Caco-2 (cell line): ENCODE measurements around the gene ORMDL3. TPM values are rescaled to one million over a fixed set of nuclear protein-coding genes. Genes with fewer than 3 reads are reported as not detected.

ENCODE experiments used
- BruUV-seq: library from RNA; stranded (reverse); fragments of 400-500 nt; replicated peaks from 2 replicates; lab custom pipeline; 2021; lab: Mats Ljungman, UMichigan
- CTCF ChIA-PET: fragments of 300-600 bp; sonication (Branson Sonifier 250); formaldehyde crosslinking; loops from one replicate; lab custom pipeline; 2022; ENCODE audit warnings: antibody characterized with exemption; lab: Charles Lee
- POLR2A ChIA-PET: fragments of 300-600 bp; sonication (Branson Sonifier 250); formaldehyde crosslinking; loops from one replicate; lab custom pipeline; 2022; ENCODE audit warnings: antibody characterized with exemption; lab: Charles Lee
- DNase-seq, 2 experiments: peaks; one replicate each; pipeline versions ENCODE4 v3.0.0 to v3.0.0-alpha.2; 2020 to 2022
- H3K27me3 ChIP-seq: replicated peaks from 2 replicates; pipeline ENCODE4 v1.6.0; 2011; ENCODE audit warnings: low read length; ENCODE audit not compliant: control insufficient read depth, insufficient read depth
- H3K36me3 ChIP-seq: 2 replicates; pipeline ENCODE4 v1.5.1; 2011; ENCODE audit warnings: low read length; ENCODE audit not compliant: control insufficient read depth, insufficient read depth
- H3K4me1 ChIP-seq: fragments of 250-450 bp; sonication (Bioruptor Pico); 2 replicates; pipeline ENCODE4 v1.5.1; 2020; ENCODE audit warnings: mild to moderate bottlenecking
- H3K4me3 ChIP-seq: 2 replicates; pipeline ENCODE4 v1.5.1; 2011; ENCODE audit warnings: low read depth, mild to moderate bottlenecking, control low read depth, low read length
- H3K9me3 ChIP-seq: fragments of 250-450 bp; sonication (Bioruptor Pico); 2 replicates; pipeline ENCODE4 v1.5.1; 2020; ENCODE audit warnings: mild to moderate bottlenecking, moderate library complexity
- H3K27ac Mint-ChIP-seq: one replicate; pipeline ENCODE4 v1.8.0; 2022; ENCODE audit warnings: mixed read lengths; ENCODE audit not compliant: unreplicated experiment
- H3K27me3 Mint-ChIP-seq: one replicate; pipeline ENCODE4 v1.8.0; 2022; ENCODE audit warnings: mixed read lengths; ENCODE audit not compliant: insufficient read depth, unreplicated experiment
- H3K36me3 Mint-ChIP-seq: one replicate; pipeline ENCODE4 v1.8.0; 2022; ENCODE audit warnings: mild to moderate bottlenecking, mixed read lengths; ENCODE audit not compliant: insufficient read depth, unreplicated experiment
- H3K4me1 Mint-ChIP-seq: one replicate; pipeline ENCODE4 v1.8.0; 2022; ENCODE audit warnings: low read depth, mixed read lengths; ENCODE audit not compliant: unreplicated experiment
- H3K4me3 Mint-ChIP-seq: one replicate; pipeline ENCODE4 v1.8.0; 2022; ENCODE audit warnings: mild to moderate bottlenecking, moderate library complexity, mixed read lengths; ENCODE audit not compliant: unreplicated experiment
- H3K9me3 Mint-ChIP-seq: one replicate; pipeline ENCODE4 v1.8.0; 2022; ENCODE audit warnings: mixed read lengths; ENCODE audit not compliant: unreplicated experiment
- CTCF ChIP-seq, 2 experiments: fragments of 200-600 bp in 1 of 2; IDR thresholded peaks; 1 replicate in 1 of 2; 2 replicates in 1 of 2; pipeline versions ENCODE4 v1.5.1 to v1.8.0; 2011 to 2022; ENCODE audit warnings: antibody characterized with exemption in 1 of 2, control low read depth in 1 of 2, inconsistent platforms in 1 of 2, low read depth in 1 of 2, low read length in 1 of 2, mild to moderate bottlenecking in 1 of 2, moderate library complexity in 1 of 2; ENCODE audit not compliant: insufficient read depth in 1 of 2, severe bottlenecking in 1 of 2, unreplicated experiment in 1 of 2
- intact Hi-C: fragments of 100-400 bp; cut with micrococcal nuclease; formaldehyde crosslinking; loops from one replicate; pipeline ENCODE4 v1.10.0; 2022; ENCODE audit not compliant: unreplicated experiment
- total RNA-seq: library from RNA; stranded (reverse); gene quantifications from 2 replicates; pipeline ENCODE4 v1.2.3, GENCODE V29; 2022

The ORMDL3 gene
- total RNA-seq, 1 experiment from 2014 or later, result 75.2 TPM

- H3K9me3 Mint-ChIP-seq, result no peaks in the 10 kb centered on the region
- DNase-seq, result no peak
- no peaks in the 10 kb centered on the region for H3K36me3 Mint-ChIP-seq
- intact Hi-C loops, result no loop called here
- POLR2A ChIA-PET, result interaction anchor here (0.5 kb wide), 2 partner anchors 19 to 129 kb away, joined by 3 to 4 read pairs; partner anchors contain the start of gene THRA
- Histone ChIP-seq H3K27me3 (no peaks in the 10 kb centered on the region), H3K36me3 (no peaks in the 10 kb centered on the region), H3K4me1 (peaks cover 9% of the 10 kb centered on the region), H3K4me3 (no peak overlapping the region), H3K9me3 (no peaks in the 10 kb centered on the region)
- CTCF ChIA-PET, result no interaction called here
- peaks cover 18% of the 10 kb centered on the region for H3K4me1 Mint-ChIP-seq
- H3K4me3 Mint-ChIP-seq, result no peak overlapping the region
- no TSS peak for BruUV-seq
- no peak overlapping the region for H3K27ac Mint-ChIP-seq
- no peak for TF ChIP-seq CTCF (IDR thresholded peaks at IDR 0.05; ENCODE audit: insufficient read depth in 1 of 2, low read depth in 1 of 2, low read length in 1 of 2, severe bottlenecking in 1 of 2, unreplicated experiment in 1 of 2)
- H3K27me3 Mint-ChIP-seq, result no peaks in the 10 kb centered on the region
These were observed 6.9 kb upstream of the ORMDL3 start for GRCh38 chr17:39934324-39934723.

GRCh38 chr17:39933912-39934311 is 6.5 kb upstream of the ORMDL3 start:
- CTCF ChIA-PET, result no interaction called here

GRCh38 chr17:39929646-39930407 is 2.4 kb upstream of the ORMDL3 start:
- Mint-ChIP-seq H3K4me1 (peaks cover 18% of the 10 kb centered on the region), H3K27me3 (no peaks in the 10 kb centered on the region), H3K36me3 (peaks cover 11% of the 10 kb centered on the region), H3K27ac (peak overlapping the region; percentile 44), H3K9me3 (no peaks in the 10 kb centered on the region), H3K4me3 (no peak overlapping the region)
- Histone ChIP-seq H3K27me3 (no peaks in the 10 kb centered on the region), H3K4me1 (peaks cover 32% of the 10 kb centered on the region), H3K9me3 (no peaks in the 10 kb centered on the region), H3K36me3 (no peaks in the 10 kb centered on the region), H3K4me3 (no peak overlapping the region)
- intact Hi-C loops, result loop anchor here (5.0 kb wide), 1 partner anchor 148 kb away; no protein-coding TSS in a partner anchor
- TF ChIP-seq CTCF (IDR thresholded peaks at IDR 0.05; ENCODE audit: insufficient read depth in 1 of 2, low read depth in 1 of 2, low read length in 1 of 2, severe bottlenecking in 1 of 2, unreplicated experiment in 1 of 2), result no peak
- no TSS peak for BruUV-seq
- ChIA-PET CTCF (no interaction called here), POLR2A (no interaction called here)
- no peak for DNase-seq

More at GRCh38 chr17:39933912-39934311, 6.5 kb upstream of the ORMDL3 start:
- no TSS peak for BruUV-seq
- DNase-seq, result no peak
- no peak overlapping the region for H3K4me3 ChIP-seq
- H3K27me3 ChIP-seq, result no peaks in the 10 kb centered on the region
- H3K9me3 ChIP-seq, result no peaks in the 10 kb centered on the region
- no peaks in the 10 kb centered on the region for H3K36me3 ChIP-seq
- intact Hi-C loops, result no loop called here
- H3K4me3 Mint-ChIP-seq, result no peak overlapping the region
- no peaks in the 10 kb centered on the region for H3K36me3 Mint-ChIP-seq
- peaks cover 18% of the 10 kb centered on the region for H3K4me1 Mint-ChIP-seq
- H3K9me3 Mint-ChIP-seq, result no peaks in the 10 kb centered on the region
- POLR2A ChIA-PET, result interaction anchor here (0.5 kb wide), 2 partner anchors 19 to 129 kb away, joined by 3 to 4 read pairs; partner anchors contain the start of gene THRA
- no peaks in the 10 kb centered on the region for H3K27me3 Mint-ChIP-seq
- peaks cover 11% of the 10 kb centered on the region for H3K4me1 ChIP-seq
- H3K27ac Mint-ChIP-seq, result no peak overlapping the region
- no peak for TF ChIP-seq CTCF (IDR thresholded peaks at IDR 0.05; ENCODE audit: insufficient read depth in 1 of 2, low read depth in 1 of 2, low read length in 1 of 2, severe bottlenecking in 1 of 2, unreplicated experiment in 1 of 2)
